GM19372 (cell line): ENCODE results near the gene MYBPC3.

Experiments used
- ATAC-seq: cut with Tn5 transposase; IDR thresholded peaks from one replicate; pipeline ENCODE4 v1.9.1; 2021; ENCODE audit warnings: mild to moderate bottlenecking, low read depth, moderate library complexity; ENCODE audit not compliant: unreplicated experiment

MYBPC3 gene

GRCh38 chr11:47352556-47352955, at the start of gene MYBPC3:
TSS of gene MYBPC3 (minus strand) at chr11:47352702. CDS start at chr11:47352647, 55 bp downstream.
- no peak for ATAC-seq

- ATAC-seq, result peak; percentile 63
These were observed 48.3 kb upstream of the MYBPC3 start for GRCh38 chr11:47400768-47401279.

GRCh38 chr11:47399860-47400767, 47.6 kb upstream of the MYBPC3 start:
- peak; percentile 49 for ATAC-seq

- no peak for ATAC-seq
These were observed 46.0 kb upstream of the MYBPC3 start for GRCh38 chr11:47398551-47398950.

GRCh38 chr11:47398011-47398410, 45.5 kb upstream of the MYBPC3 start:
- no peak for ATAC-seq

GRCh38 chr11:47396049-47396320, 43.5 kb upstream of the MYBPC3 start:
- ATAC-seq, result no peak

- no peak for ATAC-seq
These were observed 42.9 kb upstream of the MYBPC3 start for GRCh38 chr11:47395223-47396048.

- peak; percentile 50 for ATAC-seq
These were observed 42.1 kb upstream of the MYBPC3 start for GRCh38 chr11:47394322-47395222.

- ATAC-seq, result no peak
These were observed 41.5 kb upstream of the MYBPC3 start for GRCh38 chr11:47394050-47394321.

- ATAC-seq, result no peak
These were observed 40.9 kb upstream of the MYBPC3 start for GRCh38 chr11:47393163-47394049.

GRCh38 chr11:47392546-47393162, 40.2 kb upstream of the MYBPC3 start:
- ATAC-seq, result no peak

GRCh38 chr11:47391711-47392432, 39.4 kb upstream of the MYBPC3 start:
- no peak for ATAC-seq

- ATAC-seq, result no peak
These were observed 38.6 kb upstream of the MYBPC3 start for GRCh38 chr11:47391077-47391583.

- ATAC-seq, result no peak
These were observed 37.9 kb upstream of the MYBPC3 start for GRCh38 chr11:47390422-47390760.

- ATAC-seq, result no peak
These were observed 37.3 kb upstream of the MYBPC3 start for GRCh38 chr11:47389577-47390421.

- no peak for ATAC-seq
These were observed 36.4 kb upstream of the MYBPC3 start for GRCh38 chr11:47388697-47389576.
